ENCODE data around the gene STIM1.

STIM1 gene

GRCh38 chr11:3830730-3831129 is 24.7 kb upstream of the STIM1 start:
- no peak for DNase-seq

DNA sequence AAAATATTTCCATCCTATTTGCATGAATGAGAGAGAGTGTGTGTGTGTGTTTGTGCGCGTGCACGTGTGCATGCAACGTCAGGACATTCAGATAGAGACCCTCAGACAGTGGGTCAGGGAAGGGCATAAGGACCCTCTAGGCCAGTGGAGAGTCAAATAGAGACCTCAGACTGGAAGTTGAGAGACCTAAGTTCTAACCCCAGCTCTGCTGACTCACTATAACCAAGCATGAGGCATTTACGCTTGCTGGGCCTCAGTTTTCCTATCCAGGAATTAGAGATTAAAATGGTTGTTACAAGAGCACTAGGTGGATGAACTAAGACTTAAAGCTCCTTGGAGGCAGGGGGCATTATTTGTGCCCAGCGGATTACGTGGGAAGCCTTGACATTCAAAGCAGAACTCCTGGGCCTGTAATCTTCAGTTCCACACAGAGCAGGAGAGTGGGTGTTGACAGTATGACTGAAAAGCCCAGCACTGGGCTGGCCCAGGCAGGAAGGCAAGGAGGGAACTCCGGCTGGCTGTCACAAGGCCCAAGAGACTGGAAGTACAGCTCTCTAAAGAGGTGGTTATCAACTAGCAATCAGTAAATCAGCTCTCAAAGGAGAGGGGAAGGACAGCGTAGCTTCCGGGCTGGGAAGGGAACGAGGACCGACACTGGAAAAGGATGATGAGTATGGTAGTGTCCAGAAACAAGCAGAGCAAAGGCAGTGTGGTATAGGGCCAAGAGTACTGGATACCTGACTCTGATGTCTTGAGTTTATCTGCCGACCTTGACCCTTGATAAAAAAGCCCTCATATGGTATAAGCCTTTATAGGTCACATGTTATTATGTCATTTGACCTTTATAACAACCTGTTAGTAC is 23.9 kb upstream of the STIM1 start:
- DNase-seq = no peak

DNA sequence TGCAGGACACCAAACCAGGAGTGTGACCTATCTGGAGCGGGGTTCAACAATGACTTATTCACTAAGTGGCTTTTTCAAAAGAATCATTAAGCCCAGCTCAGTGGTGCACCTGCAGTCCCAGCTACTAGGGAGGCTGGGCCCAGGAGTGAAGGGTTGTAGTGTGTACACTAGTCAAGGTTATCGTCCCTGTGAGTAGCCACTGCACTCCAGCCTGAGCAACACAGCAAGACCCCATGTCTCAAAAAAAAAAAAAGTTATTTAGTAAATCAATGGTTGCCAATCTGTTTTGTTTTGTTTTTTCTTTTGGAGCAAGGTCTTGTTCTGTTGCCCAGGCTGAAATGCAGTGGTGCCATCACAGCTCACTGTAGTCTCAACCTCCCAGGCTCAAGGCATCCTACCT is 22.6 kb upstream of the STIM1 start:
- no peak for DNase-seq

DNA sequence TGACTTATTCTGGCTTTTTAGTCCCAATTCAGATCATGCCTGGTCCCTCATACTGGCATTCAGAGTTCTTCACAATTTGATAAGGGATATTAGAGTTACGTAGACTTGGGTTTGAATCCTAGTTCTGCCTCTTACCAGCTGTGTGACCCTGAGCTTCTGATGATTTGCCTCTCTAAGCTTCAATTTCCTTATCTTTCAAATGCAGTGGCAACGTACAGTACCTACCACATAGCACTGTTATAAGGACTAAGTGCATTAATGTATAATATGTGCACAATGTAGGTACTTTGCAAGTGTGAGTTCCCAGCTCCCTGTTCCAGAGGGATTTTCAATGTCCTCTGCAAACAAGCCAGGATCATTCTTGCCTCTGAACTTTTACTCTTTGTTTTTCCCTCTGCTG is 22.0 kb upstream of the STIM1 start:
- DNase-seq = no peak

DNA sequence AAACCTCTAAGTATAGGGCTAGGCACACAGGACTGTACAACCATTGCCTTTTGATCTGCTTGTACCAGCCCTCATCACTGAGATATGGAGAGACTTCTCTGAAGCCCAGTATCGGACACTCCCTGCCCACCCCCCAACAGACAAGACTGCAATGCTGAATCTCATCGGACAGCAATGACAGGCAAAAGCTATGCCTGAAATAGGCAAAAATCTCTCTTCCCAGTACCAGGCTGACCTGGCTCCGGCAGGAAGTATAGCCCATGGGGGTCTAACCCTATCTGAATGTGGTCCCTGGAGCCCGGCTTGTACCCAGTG is 21.2 kb upstream of the STIM1 start:
- DNase-seq = no peak

DNA sequence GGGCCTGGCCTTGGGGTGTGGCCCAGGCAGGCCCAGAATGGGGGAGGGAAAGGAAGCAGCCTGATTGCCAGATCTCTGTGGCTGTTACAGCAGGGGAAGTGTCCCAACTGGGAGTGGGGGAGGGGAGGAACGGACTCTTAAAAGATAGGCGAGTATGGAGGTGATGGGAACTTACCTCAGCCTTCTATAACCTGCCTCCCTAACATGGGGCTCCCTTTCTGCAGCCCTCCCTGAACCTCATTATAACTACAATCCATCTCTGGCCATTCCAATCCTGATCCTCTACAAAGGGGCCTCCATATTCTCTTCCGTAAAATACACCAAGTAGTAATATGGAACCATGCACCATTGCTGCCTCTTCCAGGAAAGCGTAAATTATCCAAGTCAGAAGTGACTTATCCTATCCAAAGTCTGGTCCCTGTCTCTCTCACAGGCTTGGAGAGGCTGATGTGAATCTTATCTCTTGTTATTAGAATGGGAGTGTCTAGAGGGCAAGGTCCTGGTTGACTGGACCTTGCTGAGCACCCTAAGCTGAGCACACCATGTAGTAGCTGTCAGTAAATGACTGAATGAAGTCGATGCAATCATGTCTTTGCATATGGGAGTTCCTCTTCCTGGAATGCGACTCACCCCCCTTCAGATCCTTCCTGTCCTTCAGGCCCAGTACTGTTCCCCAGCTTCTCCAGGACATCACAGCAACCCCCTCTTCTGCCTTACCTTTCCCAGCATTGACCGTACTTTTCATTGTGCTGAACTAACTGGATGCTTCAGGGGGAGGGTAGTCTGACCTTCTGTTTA is 20.6 kb upstream of the STIM1 start:
- peak in 1 of 5 experiments; percentile 44 for DNase-seq

DNA sequence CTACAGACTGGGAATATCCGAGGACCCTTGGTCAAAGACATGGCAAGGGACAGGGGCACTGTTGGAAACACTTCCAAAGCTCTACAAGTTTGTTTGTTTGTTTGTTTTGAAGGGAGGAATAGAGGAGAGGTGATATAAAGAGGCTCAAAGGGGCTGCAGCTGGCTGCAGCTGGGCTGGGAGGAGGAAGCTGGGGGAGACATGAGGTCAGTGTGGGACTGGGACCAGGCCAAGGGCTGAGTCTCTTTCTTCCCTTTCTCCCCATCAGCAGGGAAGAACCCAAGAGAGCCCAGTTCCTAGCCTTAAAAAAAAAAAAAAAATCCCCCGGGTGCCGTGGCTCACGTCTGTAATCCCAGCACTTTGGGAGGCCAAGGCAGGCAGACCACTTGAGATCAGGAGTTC is 19.7 kb upstream of the STIM1 start:
- no peak for DNase-seq

DNA sequence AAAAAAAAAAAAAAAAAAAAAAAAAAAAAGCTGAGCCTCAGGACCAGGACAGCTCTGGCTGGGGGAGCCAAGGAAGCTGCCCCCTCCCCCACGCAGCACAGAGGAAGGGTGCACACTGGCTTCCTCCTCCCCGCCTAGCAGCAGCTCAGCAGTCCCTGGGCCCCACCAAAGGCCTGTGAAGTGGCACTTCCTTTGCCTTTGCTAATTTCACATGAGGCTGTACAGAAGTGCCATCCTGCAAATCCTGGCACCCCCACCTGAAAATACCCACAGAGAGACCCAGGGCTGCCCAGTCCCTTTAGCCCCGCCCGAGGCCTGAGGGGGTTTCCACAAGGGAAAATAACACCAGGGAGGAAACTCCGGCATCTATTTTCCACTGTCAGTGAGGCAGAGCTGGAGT is 18.6 kb upstream of the STIM1 start:
- DNase-seq = peak in 3 of 5 experiments; percentile 37 to 80 (median 48)

- DNase-seq = no peak
Measured at GRCh38 chr11:3837793-3838192, 17.7 kb upstream of the STIM1 start.

DNA sequence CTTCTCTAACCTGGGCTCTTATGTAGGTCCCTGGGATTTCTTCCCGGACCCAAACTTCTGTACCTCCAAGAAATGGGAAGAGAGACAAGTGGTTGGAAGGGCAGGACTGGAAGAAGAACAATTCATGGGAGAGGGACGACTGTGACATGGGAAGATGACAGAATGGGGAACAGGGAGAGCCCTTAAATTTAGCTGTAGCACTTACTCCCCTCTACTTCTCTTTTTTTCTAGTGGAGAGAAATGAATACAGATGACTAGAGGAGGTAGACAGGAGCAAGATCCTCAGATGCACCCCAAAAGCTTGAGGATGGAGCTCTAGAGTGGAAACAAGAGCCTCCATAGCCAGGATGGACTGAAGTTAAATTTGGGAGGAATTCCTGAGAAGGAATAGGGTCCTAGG is 17.0 kb upstream of the STIM1 start:
- no peak for DNase-seq

GRCh38 chr11:3840004-3840869 is 15.2 kb upstream of the STIM1 start:
- peak in 2 of 5 experiments; percentile 40 to 61 for DNase-seq

- peak in 4 of 5 experiments; percentile 47 to 83 (median 54) for DNase-seq
Measured at GRCh38 chr11:3840870-3841425, 14.5 kb upstream of the STIM1 start, which contains the start of gene RHOG. TSS of gene RHOG (minus strand) at chr11:3840959. CDS start at chr11:3828138, 12,821 bp downstream.

- DNase-seq = peak; percentile 84 to 97 (median 94)
Measured at GRCh38 chr11:3841426-3842350, 13.8 kb upstream of the STIM1 start.

GRCh38 chr11:3843326-3843725 is 12.1 kb upstream of the STIM1 start:
- DNase-seq = no peak

GRCh38 chr11:3845246-3845645 is 10.2 kb upstream of the STIM1 start:
- DNase-seq = no peak

- DNase-seq = no peak
Measured at GRCh38 chr11:3845670-3846069, 9.8 kb upstream of the STIM1 start.

GRCh38 chr11:3849297-3849874 is 6.1 kb upstream of the STIM1 start:
- DNase-seq = peak in 1 of 5 experiments; percentile 62

GRCh38 chr11:3853545-3853842 is 2.0 kb upstream of the STIM1 start:
- no peak for DNase-seq

DNA sequence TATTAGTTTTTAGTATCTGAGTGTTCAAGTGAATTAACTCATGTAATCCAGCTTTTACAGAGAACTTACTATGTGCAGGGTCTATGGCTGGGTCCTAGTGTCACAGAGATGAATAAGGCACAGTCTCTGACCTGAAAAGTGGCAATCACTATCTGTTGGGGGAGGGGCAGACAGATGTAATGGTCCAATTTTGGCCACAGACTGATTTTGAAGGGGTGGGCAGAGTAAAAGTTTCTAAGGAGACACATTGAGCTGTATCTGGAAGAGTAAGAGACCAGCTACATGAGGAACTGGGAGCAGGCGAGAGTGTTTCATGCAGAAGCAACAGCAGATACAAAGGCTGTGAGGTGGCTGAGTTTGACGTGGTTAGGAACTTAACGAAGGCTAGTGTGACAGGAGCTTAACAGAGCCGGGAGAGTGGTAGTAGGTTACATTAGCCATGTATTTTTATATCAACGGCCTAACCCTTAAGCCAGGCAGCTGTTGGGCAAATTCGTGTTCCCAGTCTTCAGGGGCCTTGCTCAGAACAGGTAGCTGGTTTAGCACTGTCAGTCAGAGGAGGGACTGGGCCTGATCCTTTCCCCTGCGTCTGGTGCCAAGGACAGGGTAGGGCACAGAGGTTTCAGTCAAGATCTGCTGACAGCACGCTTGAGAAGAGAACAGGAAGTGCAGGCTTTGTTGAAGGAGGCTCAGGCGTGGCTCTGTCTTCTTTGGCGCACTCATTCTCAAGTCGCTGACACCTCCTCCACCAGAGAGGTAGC is 1.4 kb upstream of the STIM1 start:
- DNase-seq = peak; percentile 17 to 95 (median 57)

DNA sequence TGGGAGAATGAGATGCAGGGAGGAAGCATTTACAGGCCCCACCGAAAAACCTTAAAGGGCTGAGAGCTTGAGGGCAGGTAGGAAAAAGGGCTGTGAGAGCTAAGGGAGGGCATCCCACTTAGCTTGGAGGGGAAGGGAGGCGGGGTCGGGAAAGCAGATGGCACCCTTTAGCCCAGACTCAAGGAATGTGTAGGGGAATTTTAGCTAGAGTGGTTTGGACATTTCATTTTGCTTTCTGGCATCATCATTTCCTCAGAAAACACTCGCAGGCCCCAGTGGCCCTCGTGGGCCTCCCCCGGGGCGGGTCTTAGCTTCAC is 846 bp upstream of the STIM1 start:
- DNase-seq = no peak
